NCI-H526 (cell line): ENCODE measurements around the gene KRTAP5-5.

Experiments used
- DNase-seq, 2 experiments: peaks; one replicate each; lab custom pipeline; 2025; lab: John Stamatoyannopoulos, UW

The KRTAP5-5 gene

GRCh38 chr11:1679881-1680280 is 50.3 kb downstream of the KRTAP5-5 start:
- no peak for DNase-seq
